Tibial nerve (tissue), 3 donors: Measurements from ENCODE around the gene FAM234A.

Experiments
- CTCF ChIP-seq, 5 experiments: fragments of 200-600 bp in 3 of 5; fragments of 450-650 bp in 2 of 5; sonication (generic) in 3 of 5; IDR thresholded peaks; one replicate each; pipeline ENCODE4 v1.5.1; 2016 to 2019; ENCODE audit warnings: antibody characterized with exemption in 5 of 5, mild to moderate bottlenecking in 3 of 5, moderate library complexity in 2 of 5
- POLR2A ChIP-seq, 2 donors: fragments of 450-650 bp; IDR thresholded peaks; one replicate each; pipeline ENCODE4 v1.6.1; 2017; ENCODE audit warnings: antibody characterized with exemption in 2 of 2, mild to moderate bottlenecking in 2 of 2, moderate library complexity in 2 of 2

GRCh38 chr16:187330-187729, 47.3 kb upstream of the FAM234A start:
- TF ChIP-seq CTCF (IDR thresholded peaks at IDR 0.05): no peak
- no peak for TF ChIP-seq POLR2A (IDR thresholded peaks at IDR 0.05)
